Measurements from ENCODE around the gene MED25.

Gene MED25

GRCh38 chr19:49872245-49873128, 54.4 kb downstream of the MED25 start:
- no peak for DNase-seq (ENCODE audit: low spot score)

GRCh38 chr19:49873129-49873521, 55.0 kb downstream of the MED25 start:
- no peak for DNase-seq (ENCODE audit: low spot score)
- no peak for TF ChIP-seq CTCF (IDR thresholded peaks at IDR 0.05; ENCODE audit: extremely low read depth, missing control alignments)

More at GRCh38 chr19:49872245-49873128, 54.4 kb downstream of the MED25 start:
- no peak for TF ChIP-seq CTCF (IDR thresholded peaks at IDR 0.05; ENCODE audit: extremely low read depth, missing control alignments)

- no peak for TF ChIP-seq CTCF (IDR thresholded peaks at IDR 0.05; ENCODE audit: extremely low read depth, missing control alignments)
- DNase-seq (ENCODE audit: low spot score), result no peak
These were observed 55.7 kb downstream of the MED25 start for GRCh38 chr19:49873834-49874233.

- no peak for DNase-seq (ENCODE audit: low spot score)
- TF ChIP-seq CTCF (IDR thresholded peaks at IDR 0.05; ENCODE audit: extremely low read depth, missing control alignments), result no peak
These were observed 56.5 kb downstream of the MED25 start for GRCh38 chr19:49874503-49875157.

- TF ChIP-seq CTCF (IDR thresholded peaks at IDR 0.05; ENCODE audit: extremely low read depth, missing control alignments), result no peak
- DNase-seq (ENCODE audit: low spot score), result no peak
These were observed 57.1 kb downstream of the MED25 start for GRCh38 chr19:49875177-49875576.

- TF ChIP-seq CTCF (IDR thresholded peaks at IDR 0.05; ENCODE audit: extremely low read depth, missing control alignments), result no peak
- DNase-seq (ENCODE audit: low spot score), result peak; percentile 68
These were observed 57.9 kb downstream of the MED25 start for GRCh38 chr19:49875857-49876421.
